Tibial nerve (tissue), 4 donors: ENCODE measurements around the gene PRR16. TPM values are rescaled to one million over a fixed set of nuclear protein-coding genes. Genes with fewer than 3 reads are reported as not detected.

ENCODE experiments used
- DNase-seq, 2 donors: peaks; one replicate each; pipeline ENCODE4 v3.0.0-alpha.2; 2019; ENCODE audit warnings: low spot score in 2 of 2
- H3K27ac ChIP-seq, 4 donors: fragments of 200-600 bp; sonication (generic) in 3 of 4; one replicate each; pipeline ENCODE4 v1.5.1; 2017 to 2019; ENCODE audit warnings: mild to moderate bottlenecking in 1 of 4
- H3K27me3 ChIP-seq, 2 donors: fragments of 200-600 bp; sonication (generic) in 1 of 2; one replicate each; pipeline versions ENCODE4 v1.5.1 to v1.6.0; 2017 to 2019
- H3K36me3 ChIP-seq, 3 donors: fragments of 200-600 bp; sonication (generic); one replicate each; pipeline ENCODE4 v1.5.1; 2018 to 2019
- H3K4me1 ChIP-seq, 4 donors: fragments of 200-600 bp; sonication (generic) in 3 of 4; one replicate each; pipeline ENCODE4 v1.5.1; 2017 to 2019
- H3K4me3 ChIP-seq, 4 donors: fragments of 200-600 bp; sonication (generic) in 3 of 4; one replicate each; pipeline ENCODE4 v1.5.1; 2017 to 2019; ENCODE audit warnings: mild to moderate bottlenecking in 1 of 4, moderate library complexity in 1 of 4
- H3K9me3 ChIP-seq, 4 donors: fragments of 200-600 bp; sonication (generic) in 3 of 4; one replicate each; pipeline ENCODE4 v1.5.1; 2017 to 2019
- CTCF ChIP-seq, 5 experiments: fragments of 200-600 bp in 3 of 5; fragments of 450-650 bp in 2 of 5; sonication (generic) in 3 of 5; IDR thresholded peaks; one replicate each; pipeline ENCODE4 v1.5.1; 2016 to 2019; ENCODE audit warnings: antibody characterized with exemption in 5 of 5, mild to moderate bottlenecking in 3 of 5, moderate library complexity in 2 of 5
- EP300 ChIP-seq, 2 donors: sonication (generic); formaldehyde crosslinking; IDR thresholded peaks; one replicate each; pipeline ENCODE4 v1.6.1; 2017; ENCODE audit warnings: antibody characterized with exemption in 2 of 2, mild to moderate bottlenecking in 1 of 2
- POLR2A ChIP-seq, 2 donors: fragments of 450-650 bp; IDR thresholded peaks; one replicate each; pipeline ENCODE4 v1.6.1; 2017; ENCODE audit warnings: antibody characterized with exemption in 2 of 2, mild to moderate bottlenecking in 2 of 2, moderate library complexity in 2 of 2
- WGBS, 2 donors: methylation state at CpG; one replicate each; pipeline ENCODE4 v1.1.5; 2018; 5-methylcytosine and 5-hydroxymethylcytosine counted together
- total RNA-seq, 4 donors: library from RNA; depleted of rRNA; stranded (reverse); fragments of >200 nt; gene quantifications; one replicate each; pipeline ENCODE4 v1.1.0, GENCODE V29; 2016

Gene PRR16
- total RNA-seq, 4 donors from 2014 or later: 2.1 to 5.1 (median 2.5) TPM; not detected in 1

- TF ChIP-seq POLR2A (IDR thresholded peaks at IDR 0.05) (no peak), CTCF (IDR thresholded peaks at IDR 0.05) (no peak), EP300 (IDR thresholded peaks at IDR 0.05) (no peak)
- Histone ChIP-seq H3K27ac (no peak overlapping the region), H3K4me3 (no peak overlapping the region), H3K9me3 (no peaks in the 10 kb centered on the region), H3K4me1 (no peaks in the 10 kb centered on the region), H3K36me3 (no peaks in the 10 kb centered on the region), H3K27me3 (no peaks in the 10 kb centered on the region)
- DNase-seq: no peak
- WGBS, 2 donors: 63 to 76% methylated on average over 5 of the region's 5 CpGs
Measured at GRCh38 chr5:120499876-120500563, 35.9 kb downstream of the PRR16 start.

- TF ChIP-seq EP300 (IDR thresholded peaks at IDR 0.05): no peak
- TF ChIP-seq CTCF (IDR thresholded peaks at IDR 0.05): no peak
- TF ChIP-seq POLR2A (IDR thresholded peaks at IDR 0.05): no peak
Measured at GRCh38 chr5:120502531-120502930, 38.4 kb downstream of the PRR16 start.

DNA sequence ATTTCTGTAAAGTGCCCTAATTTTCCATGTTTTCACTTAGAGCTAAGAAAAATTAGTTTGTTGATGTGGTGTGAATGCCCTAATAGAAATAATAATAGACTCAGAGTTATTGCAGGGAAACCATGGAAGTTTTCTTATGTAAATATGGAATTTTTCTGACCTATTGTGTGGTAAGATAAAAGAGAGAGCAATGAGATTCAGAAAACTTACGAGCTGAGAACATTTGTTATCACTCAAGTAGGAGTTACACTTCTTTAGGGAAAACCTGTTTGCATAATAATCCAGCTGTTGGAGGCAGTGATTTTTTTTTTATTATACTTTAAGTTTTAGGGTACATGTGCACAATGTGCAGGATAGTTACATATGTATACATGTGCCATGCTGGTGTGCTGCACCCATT, 39.2 kb downstream of the PRR16 start:
- no peaks in the 10 kb centered on the region for H3K27me3 ChIP-seq
- no peaks in the 10 kb centered on the region for H3K36me3 ChIP-seq
- no peak overlapping the region for H3K4me3 ChIP-seq
- no peak for DNase-seq
- no peak overlapping the region for H3K27ac ChIP-seq
- H3K4me1 ChIP-seq: no peaks in the 10 kb centered on the region
- 36% methylated on average over 1 of the region's 1 CpG for WGBS, 2 donors
- H3K9me3 ChIP-seq: no peaks in the 10 kb centered on the region
- TF ChIP-seq POLR2A (IDR thresholded peaks at IDR 0.05): no peak

More at GRCh38 chr5:120502531-120502930, 38.4 kb downstream of the PRR16 start:
- Histone ChIP-seq H3K9me3 (no peaks in the 10 kb centered on the region), H3K27ac (no peak overlapping the region), H3K27me3 (no peaks in the 10 kb centered on the region), H3K4me1 (no peaks in the 10 kb centered on the region), H3K36me3 (no peaks in the 10 kb centered on the region), H3K4me3 (no peak overlapping the region)
- 30 to 51% methylated on average over 4 of the region's 4 CpGs for WGBS, 2 donors
- no peak for DNase-seq

DNA sequence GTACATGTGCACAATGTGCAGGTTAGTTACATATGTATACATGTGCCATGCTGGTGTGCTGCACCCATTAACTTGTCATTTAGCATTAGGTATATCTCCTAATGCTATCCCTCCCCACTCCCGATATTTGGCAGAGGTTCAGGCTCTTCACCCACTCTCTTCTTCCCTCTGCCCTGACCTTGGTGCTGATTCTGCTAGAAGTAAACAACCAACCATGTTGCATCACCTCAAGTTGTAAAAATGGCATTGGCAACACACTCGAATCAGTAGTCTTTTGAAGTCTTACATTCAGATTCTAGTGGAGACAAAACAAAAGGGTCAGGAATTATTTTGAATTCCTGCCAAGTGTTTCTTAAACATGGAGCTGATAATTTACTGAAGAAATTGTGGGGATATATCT, 40.0 kb downstream of the PRR16 start:
- 76 to 85% methylated on average over 2 of the region's 2 CpGs for WGBS, 2 donors
- TF ChIP-seq EP300 (IDR thresholded peaks at IDR 0.05) (no peak), POLR2A (IDR thresholded peaks at IDR 0.05) (no peak), CTCF (IDR thresholded peaks at IDR 0.05) (no peak)
- H3K9me3 ChIP-seq: no peaks in the 10 kb centered on the region
- no peaks in the 10 kb centered on the region for H3K27me3 ChIP-seq
- no peak overlapping the region for H3K27ac ChIP-seq
- H3K36me3 ChIP-seq: no peaks in the 10 kb centered on the region
- no peak overlapping the region for H3K4me3 ChIP-seq
- no peak for DNase-seq
- H3K4me1 ChIP-seq: no peaks in the 10 kb centered on the region

DNA sequence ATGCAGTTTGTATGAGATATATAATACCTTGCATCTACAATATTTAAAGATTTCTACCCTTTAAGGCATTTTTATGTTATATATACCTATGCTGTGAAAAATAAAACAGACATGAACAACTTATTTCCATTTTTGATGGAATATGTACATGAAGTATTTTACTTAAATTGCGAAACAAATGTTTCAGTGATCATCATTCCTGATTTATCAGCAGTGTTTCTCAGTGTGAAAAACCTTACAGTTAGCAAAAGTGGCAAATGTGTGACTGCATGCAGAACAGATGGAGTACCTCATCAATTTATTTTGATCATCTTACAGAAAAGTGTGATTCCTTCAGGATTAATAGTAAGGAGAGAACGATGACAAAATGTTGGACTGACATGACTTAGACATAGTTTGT, 43.1 kb downstream of the PRR16 start:
- Histone ChIP-seq H3K9me3 (no peaks in the 10 kb centered on the region), H3K27ac (no peak overlapping the region), H3K27me3 (no peaks in the 10 kb centered on the region), H3K36me3 (no peaks in the 10 kb centered on the region), H3K4me1 (no peaks in the 10 kb centered on the region), H3K4me3 (no peak overlapping the region)
- DNase-seq: no peak
- WGBS, 2 donors: 81 to 96% methylated on average over 2 of the region's 2 CpGs
- no peak for TF ChIP-seq POLR2A (IDR thresholded peaks at IDR 0.05)
- no peak for TF ChIP-seq CTCF (IDR thresholded peaks at IDR 0.05)
- TF ChIP-seq EP300 (IDR thresholded peaks at IDR 0.05): no peak
